K562 (cell line): ENCODE results near the gene SLC25A21. TPM values are rescaled to one million over a fixed set of nuclear protein-coding genes. Genes with fewer than 3 reads are reported as not detected.

Experiments used
- CBX3 ChIP-seq, 2 experiments: IDR thresholded peaks; 1 replicate in 1 of 2; 2 replicates in 1 of 2; pipeline ENCODE4 v1.6.1; 2012; ENCODE audit warnings: inconsistent platforms in 2 of 2, low read length in 2 of 2, borderline replicate concordance in 1 of 2, control low read depth in 1 of 2
- EZH2 ChIP-seq: IDR thresholded peaks from 2 replicates; pipeline ENCODE4 v1.6.1; 2012; ENCODE audit warnings: low read depth, mild to moderate bottlenecking, inconsistent platforms, low read length, borderline replicate concordance
- MECOM ChIP-seq: fragments of 250-450 bp; sonication (Bioruptor Pico); IDR thresholded peaks from 2 replicates; pipeline ENCODE4 v1.8.0; 2022; ENCODE audit warnings: inconsistent platforms
- NFE2 ChIP-seq: IDR thresholded peaks from 2 replicates; pipeline ENCODE4 v1.6.1; 2014; ENCODE audit warnings: antibody characterized with exemption, low read depth
- NRF1 ChIP-seq, 2 experiments: fragments of 450-650 bp; IDR thresholded peaks in 1 of 2; conservative IDR thresholded peaks in 1 of 2; 2 replicates each; pipeline ENCODE4 v1.6.1; 2014; ENCODE audit warnings: mild to moderate bottlenecking in 2 of 2
- RBM22 ChIP-seq: fragments of 200-400 bp; formaldehyde crosslinking; IDR thresholded peaks from 2 replicates; pipeline ENCODE4 v1.6.1; 2018; ENCODE audit warnings: low read length, low read depth; ENCODE audit not compliant: poor library complexity, severe bottlenecking
- SREBF1 ChIP-seq: fragments of 150-350 bp; IDR thresholded peaks from 2 replicates; pipeline ENCODE4 v1.6.1; 2014; ENCODE audit warnings: antibody characterized with exemption, low read depth, low read length, borderline replicate concordance
- ZEB2 ChIP-seq: fragments of 450-650 bp; IDR thresholded peaks from 2 replicates; pipeline ENCODE4 v1.6.1; 2016
- ZNF274 ChIP-seq: IDR thresholded peaks from 2 replicates; pipeline ENCODE4 v1.6.1; 2011; ENCODE audit warnings: low read depth, mild to moderate bottlenecking, low read length, moderate library complexity, borderline replicate concordance
- ZNF551 ChIP-seq: fragments of 250-450 bp; sonication (Bioruptor Pico); IDR thresholded peaks from 2 replicates; pipeline ENCODE4 v1.5.0; 2021; ENCODE audit warnings: mild to moderate bottlenecking, moderate library complexity
- polyA plus RNA-seq, 8 experiments: library from polyadenylated mRNA; depleted of rRNA in 4 of 8; stranded (reverse) in 5 of 8; unstranded in 3 of 8; fragments of >200 nt; fragmentation: Nextera tagmentation in 2 of 8; fragmentation: Illumina TruSeq in 1 of 8; extraction: Ambion mirVana in 2 of 8; extraction: Trizol in 1 of 8; gene quantifications; 2 replicates each; pipeline versions ENCODE4 v1.2.1 to v1.2.3, GENCODE V29; 2011 to 2014; ENCODE audit warnings: inconsistent platforms in 1 of 8, missing spikeins in 1 of 8
- total RNA-seq, 7 experiments: library from RNA; depleted of rRNA in 6 of 7; stranded (reverse); fragments of >200 nt in 6 of 7; fragmentation: Illumina TruSeq in 2 of 7; extraction: Trizol in 2 of 7; gene quantifications; 2 replicates each; pipeline versions ENCODE4 v1.2.1 to v1.2.3, GENCODE V29; 2011 to 2021; ENCODE audit warnings: low replicate concordance in 1 of 7
- TF ChIP-seq, protein P1 (sequence below): fragments of 450-650 bp; formaldehyde crosslinking; IDR thresholded peaks from 2 replicates; pipeline ENCODE4 v1.4.0; 2020; ENCODE audit warnings: mild to moderate bottlenecking, mixed read lengths
- TF ChIP-seq, protein P2 (sequence below): IDR thresholded peaks from 2 replicates; pipeline ENCODE4 v1.6.1; 2012; ENCODE audit warnings: low read depth, low read length, improper control_type of control experiment, borderline replicate concordance
- TF ChIP-seq, protein P3 (sequence below): fragments of 450-650 bp; formaldehyde crosslinking; IDR thresholded peaks from 2 replicates; pipeline ENCODE4 v1.4.0; 2020; ENCODE audit warnings: mild to moderate bottlenecking
- TF ChIP-seq, protein P4 (sequence below): fragments of 250-450 bp; sonication (Bioruptor Pico); IDR thresholded peaks from 2 replicates; pipeline ENCODE4 v1.4.0; 2020; ENCODE audit warnings: mild to moderate bottlenecking, moderate library complexity, borderline replicate concordance
- TF ChIP-seq, protein P5 (sequence below): fragments of 250-450 bp; sonication (Bioruptor Pico); IDR thresholded peaks from 2 replicates; pipeline ENCODE4 v1.8.0; 2021; ENCODE audit warnings: mild to moderate bottlenecking, moderate library complexity
- TF ChIP-seq, protein P6 (sequence below): fragments of 450-650 bp; IDR thresholded peaks from 2 replicates; pipeline ENCODE4 v1.6.1; 2016

Gene SLC25A21
- total and polyA plus RNA-seq, 9 of the 15 experiments (the other 6 are each of a cell fraction or from before 2014, with no cell fraction given): 15.2 to 46.7 (median 28.7) TPM

DNA sequence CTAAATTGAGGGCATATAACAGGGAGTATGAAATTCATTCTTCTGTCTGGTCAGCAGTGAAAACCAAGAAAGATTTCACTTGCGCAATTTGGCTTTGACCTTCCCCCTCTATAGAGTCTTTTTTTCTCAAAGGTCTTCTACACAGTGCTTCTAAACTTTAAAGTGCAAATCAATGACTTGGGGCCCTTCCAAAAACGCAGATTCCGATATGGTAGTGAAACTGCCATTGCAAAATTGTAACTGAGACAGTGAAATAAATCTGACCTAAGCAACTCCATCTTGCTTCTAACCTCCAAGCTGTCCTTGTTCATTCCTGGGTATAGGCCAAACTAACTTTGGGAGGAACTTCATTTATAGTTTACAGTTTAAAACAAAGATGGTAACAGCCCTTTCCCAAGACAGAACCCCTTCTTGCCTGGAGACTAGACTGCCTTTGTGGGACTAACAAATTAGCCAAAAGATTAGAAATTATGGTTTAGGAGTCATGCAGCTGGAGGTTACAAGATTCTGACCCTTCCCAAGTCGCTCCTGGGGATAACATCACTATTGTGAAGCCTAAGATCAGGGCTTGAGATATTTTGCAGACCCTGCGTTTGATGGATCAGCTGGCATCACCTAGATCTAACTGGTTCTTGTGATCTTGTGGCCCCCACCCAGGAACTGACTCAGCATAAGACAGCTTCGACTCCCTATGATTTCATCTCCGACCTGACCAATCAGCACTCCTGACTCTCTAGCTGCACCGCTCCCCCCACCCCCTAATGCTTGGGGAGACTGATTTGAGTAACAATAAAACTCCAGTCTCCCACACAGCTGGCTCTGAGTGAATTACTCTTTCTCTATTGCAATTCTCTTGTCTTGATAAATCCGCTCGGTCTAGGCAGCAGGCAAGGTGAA, 5.0 kb downstream of the SLC25A21 start (continued):
- TF ChIP-seq, protein P1, sequence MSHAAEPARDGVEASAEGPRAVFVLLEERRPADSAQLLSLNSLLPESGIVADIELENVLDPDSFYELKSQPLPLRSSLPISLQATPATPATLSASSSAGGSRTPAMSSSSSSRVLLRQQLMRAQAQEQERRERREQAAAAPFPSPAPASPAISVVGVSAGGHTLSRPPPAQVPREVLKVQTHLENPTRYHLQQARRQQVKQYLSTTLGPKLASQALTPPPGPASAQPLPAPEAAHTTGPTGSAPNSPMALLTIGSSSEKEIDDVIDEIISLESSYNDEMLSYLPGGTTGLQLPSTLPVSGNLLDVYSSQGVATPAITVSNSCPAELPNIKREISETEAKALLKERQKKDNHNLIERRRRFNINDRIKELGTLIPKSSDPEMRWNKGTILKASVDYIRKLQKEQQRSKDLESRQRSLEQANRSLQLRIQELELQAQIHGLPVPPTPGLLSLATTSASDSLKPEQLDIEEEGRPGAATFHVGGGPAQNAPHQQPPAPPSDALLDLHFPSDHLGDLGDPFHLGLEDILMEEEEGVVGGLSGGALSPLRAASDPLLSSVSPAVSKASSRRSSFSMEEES (CRISPR knock-in tag): peak; percentile 34; the same call in 1 of the 2 replicates
- TF ChIP-seq NFE2 (peak; percentile 90), RBM22 (no peak), ZEB2 (no peak), ZNF551 (0 out of 2 replicates have a peak, but pooled peaks have one; percentile 49), SREBF1 (no peak), CBX3 (IDR thresholded peaks at IDR 0.05; ENCODE audit: borderline replicate concordance in 1 of 2, low read length in 2 of 2) (no peak), ZNF274 (no peak), EZH2 (no peak), NRF1 (conservative IDR thresholded peaks at IDR 0.05 in 1 of 2, IDR thresholded peaks at IDR 0.05 in 1 of 2) (peak in 1 of 2 experiments; percentile 36; a peak in 3 of 4 replicates), MECOM (CRISPR knock-in tag) (peak; percentile 95)
- TF ChIP-seq, protein P2, sequence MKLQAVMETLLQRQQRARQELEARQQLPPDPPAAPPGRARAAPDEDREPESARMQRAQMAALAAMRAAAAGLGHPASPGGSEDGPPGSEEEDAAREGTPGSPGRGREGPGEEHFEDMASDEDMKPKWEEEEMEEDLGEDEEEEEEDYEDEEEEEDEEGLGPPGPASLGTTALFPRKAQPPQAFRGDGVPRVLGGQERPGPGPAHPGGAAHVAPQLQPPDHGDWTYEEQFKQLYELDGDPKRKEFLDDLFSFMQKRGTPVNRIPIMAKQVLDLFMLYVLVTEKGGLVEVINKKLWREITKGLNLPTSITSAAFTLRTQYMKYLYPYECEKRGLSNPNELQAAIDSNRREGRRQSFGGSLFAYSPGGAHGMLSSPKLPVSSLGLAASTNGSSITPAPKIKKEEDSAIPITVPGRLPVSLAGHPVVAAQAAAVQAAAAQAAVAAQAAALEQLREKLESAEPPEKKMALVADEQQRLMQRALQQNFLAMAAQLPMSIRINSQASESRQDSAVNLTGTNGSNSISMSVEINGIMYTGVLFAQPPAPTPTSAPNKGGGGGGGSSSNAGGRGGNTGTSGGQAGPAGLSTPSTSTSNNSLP: no peak
- TF ChIP-seq, protein P3, sequence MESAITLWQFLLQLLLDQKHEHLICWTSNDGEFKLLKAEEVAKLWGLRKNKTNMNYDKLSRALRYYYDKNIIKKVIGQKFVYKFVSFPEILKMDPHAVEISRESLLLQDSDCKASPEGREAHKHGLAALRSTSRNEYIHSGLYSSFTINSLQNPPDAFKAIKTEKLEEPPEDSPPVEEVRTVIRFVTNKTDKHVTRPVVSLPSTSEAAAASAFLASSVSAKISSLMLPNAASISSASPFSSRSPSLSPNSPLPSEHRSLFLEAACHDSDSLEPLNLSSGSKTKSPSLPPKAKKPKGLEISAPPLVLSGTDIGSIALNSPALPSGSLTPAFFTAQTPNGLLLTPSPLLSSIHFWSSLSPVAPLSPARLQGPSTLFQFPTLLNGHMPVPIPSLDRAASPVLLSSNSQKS (CRISPR knock-in tag): peak; percentile 88; the same call in 1 of the 2 replicates
- TF ChIP-seq, protein P4, sequence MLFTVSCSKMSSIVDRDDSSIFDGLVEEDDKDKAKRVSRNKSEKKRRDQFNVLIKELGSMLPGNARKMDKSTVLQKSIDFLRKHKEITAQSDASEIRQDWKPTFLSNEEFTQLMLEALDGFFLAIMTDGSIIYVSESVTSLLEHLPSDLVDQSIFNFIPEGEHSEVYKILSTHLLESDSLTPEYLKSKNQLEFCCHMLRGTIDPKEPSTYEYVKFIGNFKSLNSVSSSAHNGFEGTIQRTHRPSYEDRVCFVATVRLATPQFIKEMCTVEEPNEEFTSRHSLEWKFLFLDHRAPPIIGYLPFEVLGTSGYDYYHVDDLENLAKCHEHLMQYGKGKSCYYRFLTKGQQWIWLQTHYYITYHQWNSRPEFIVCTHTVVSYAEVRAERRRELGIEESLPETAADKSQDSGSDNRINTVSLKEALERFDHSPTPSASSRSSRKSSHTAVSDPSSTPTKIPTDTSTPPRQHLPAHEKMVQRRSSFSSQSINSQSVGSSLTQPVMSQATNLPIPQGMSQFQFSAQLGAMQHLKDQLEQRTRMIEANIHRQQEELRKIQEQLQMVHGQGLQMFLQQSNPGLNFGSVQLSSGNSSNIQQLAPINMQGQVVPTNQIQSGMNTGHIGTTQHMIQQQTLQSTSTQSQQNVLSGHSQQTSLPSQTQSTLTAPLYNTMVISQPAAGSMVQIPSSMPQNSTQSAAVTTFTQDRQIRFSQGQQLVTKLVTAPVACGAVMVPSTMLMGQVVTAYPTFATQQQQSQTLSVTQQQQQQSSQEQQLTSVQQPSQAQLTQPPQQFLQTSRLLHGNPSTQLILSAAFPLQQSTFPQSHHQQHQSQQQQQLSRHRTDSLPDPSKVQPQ: 0 out of 2 replicates have a peak, but pooled peaks have one; percentile 59
- TF ChIP-seq, protein P5, sequence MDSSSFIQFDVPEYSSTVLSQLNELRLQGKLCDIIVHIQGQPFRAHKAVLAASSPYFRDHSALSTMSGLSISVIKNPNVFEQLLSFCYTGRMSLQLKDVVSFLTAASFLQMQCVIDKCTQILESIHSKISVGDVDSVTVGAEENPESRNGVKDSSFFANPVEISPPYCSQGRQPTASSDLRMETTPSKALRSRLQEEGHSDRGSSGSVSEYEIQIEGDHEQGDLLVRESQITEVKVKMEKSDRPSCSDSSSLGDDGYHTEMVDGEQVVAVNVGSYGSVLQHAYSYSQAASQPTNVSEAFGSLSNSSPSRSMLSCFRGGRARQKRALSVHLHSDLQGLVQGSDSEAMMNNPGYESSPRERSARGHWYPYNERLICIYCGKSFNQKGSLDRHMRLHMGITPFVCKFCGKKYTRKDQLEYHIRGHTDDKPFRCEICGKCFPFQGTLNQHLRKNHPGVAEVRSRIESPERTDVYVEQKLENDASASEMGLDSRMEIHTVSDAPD: peak; percentile 90
- TF ChIP-seq, protein P6, sequence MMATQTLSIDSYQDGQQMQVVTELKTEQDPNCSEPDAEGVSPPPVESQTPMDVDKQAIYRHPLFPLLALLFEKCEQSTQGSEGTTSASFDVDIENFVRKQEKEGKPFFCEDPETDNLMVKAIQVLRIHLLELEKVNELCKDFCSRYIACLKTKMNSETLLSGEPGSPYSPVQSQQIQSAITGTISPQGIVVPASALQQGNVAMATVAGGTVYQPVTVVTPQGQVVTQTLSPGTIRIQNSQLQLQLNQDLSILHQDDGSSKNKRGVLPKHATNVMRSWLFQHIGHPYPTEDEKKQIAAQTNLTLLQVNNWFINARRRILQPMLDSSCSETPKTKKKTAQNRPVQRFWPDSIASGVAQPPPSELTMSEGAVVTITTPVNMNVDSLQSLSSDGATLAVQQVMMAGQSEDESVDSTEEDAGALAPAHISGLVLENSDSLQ: peak; percentile 42
